OCI-LY3 (cell line): ENCODE measurements around the gene ZNF526.

ENCODE experiments used
- CTCF ChIP-seq: fragments of 200-600, 300-600 bp; sonication (generic); IDR thresholded peaks from 2 replicates; pipeline ENCODE4 v1.5.1; 2014; ENCODE audit warnings: antibody characterized with exemption, low read length, low read depth
- EZH2phosphoT487 ChIP-seq: fragments of 200-600 bp; shearing (Covaris generic); IDR thresholded peaks from 2 replicates; pipeline ENCODE4 v1.6.1; 2018; ENCODE audit warnings: antibody characterized with exemption, mixed run types, low read depth

DNA sequence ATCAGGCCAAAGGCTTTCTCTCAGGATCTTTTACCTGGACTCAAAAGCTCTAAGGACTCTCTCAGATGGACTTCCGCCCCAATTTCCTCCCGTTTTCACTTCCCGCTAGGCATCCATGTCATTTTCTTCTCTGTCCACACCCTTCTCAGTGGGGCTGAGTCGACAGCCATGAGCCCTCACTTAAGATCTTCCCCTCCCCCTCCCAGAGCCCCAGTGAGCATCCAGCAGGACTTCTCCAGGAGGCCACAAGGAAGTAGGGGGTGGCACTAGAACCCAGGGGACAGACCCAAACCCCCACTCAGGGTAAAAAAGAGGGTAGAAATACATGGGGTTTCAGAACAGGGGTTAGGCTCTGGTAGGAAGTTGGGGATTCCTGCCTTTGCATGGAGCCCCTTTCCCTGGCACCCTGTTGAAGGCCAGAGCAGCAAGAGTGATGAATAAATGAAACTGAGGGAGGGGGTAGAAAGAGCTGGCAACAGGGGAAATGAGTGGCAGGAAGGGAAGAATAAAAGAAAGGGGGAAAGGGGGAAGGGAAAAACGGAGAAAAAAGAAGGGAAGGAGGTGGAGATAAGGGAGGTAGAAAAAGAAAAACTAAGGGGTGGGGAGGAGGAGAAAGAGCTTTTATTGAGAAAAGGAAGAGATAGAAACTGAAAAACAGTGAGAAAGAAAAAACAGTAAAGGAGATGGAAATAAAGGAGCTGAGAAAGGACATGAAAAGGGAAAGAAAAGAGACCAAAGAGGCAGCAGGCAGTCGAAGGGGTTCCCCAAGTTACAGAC is 45.0 kb upstream of the ZNF526 start:
- TF ChIP-seq CTCF (no peak), EZH2phosphoT487 (no peak)
